ENCODE measurements around the gene RNLS.

DNA sequence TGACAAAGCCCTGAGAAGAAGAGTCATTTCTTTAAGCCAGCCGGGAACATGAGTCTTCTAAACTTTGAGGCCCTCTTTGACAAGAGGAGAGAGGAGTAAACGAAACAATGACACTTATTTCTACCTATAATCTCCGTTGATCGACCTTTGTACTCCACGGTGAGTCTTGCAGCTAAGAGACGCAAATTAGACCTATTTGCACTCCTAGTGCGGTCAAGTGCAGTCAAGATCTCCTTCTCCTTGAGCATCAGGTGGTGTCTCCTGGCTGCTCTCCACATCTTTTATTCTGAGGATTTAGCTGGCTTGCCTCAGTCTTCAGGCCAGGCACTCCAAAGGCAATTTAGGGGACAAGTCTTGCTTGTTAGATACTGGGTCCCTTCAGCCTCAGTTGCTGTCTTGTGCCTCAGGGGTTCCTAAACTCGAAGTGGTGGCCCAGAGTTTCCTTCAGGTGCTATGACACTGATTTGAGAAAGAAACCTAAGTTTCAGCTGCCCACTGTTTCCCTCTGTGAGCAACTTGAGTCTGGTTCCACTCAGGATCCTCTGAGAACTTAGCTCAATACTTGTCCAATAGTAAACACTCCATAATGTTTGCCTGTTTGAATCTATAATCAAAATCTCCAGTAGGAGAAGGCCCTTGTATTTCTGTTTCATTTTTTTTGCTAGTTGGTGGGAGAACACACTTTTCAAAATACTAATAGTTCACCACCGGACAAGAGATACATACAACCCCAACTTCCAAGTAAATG lies 312.9 kb downstream of the RNLS start:
- TF ChIP-seq TAF1 (IDR thresholded peaks at IDR 0.05; ENCODE audit: borderline replicate concordance, low read depth, low read length) (no peak), POLR2A (IDR thresholded peaks at IDR 0.05; ENCODE audit: low read depth, low read length) (no peak), POLR2AphosphoS5 (IDR thresholded peaks at IDR 0.05; ENCODE audit: low read depth, low read length) (no peak)
